Measurements from ENCODE around the gene DEPDC1B. TPM values are rescaled to one million over a fixed set of nuclear protein-coding genes. Genes with fewer than 3 reads are reported as not detected.
"Not testable (repeated sequence)": the region's sequence is repeated elsewhere in the genome, so short reads cannot be mapped to it uniquely, and the experiment has no call there.

The DEPDC1B gene
- polyA plus RNA-seq, 1 donor from 2014 or later: 0.23 TPM

GRCh38 chr5:60639544-60639943 lies 60.4 kb downstream of the DEPDC1B start:
- H3K4me3 Mint-ChIP-seq: no peak overlapping the region
- no peaks in the 10 kb centered on the region for H3K36me3 Mint-ChIP-seq
- no peaks in the 10 kb centered on the region for H3K4me1 Mint-ChIP-seq
- H3K27ac Mint-ChIP-seq: no peak overlapping the region
- peaks cover 0 to 1% (median 0%) of the 10 kb centered on the region in 3 donors for H3K9me3 Mint-ChIP-seq
- no peaks in the 10 kb centered on the region for H3K27me3 Mint-ChIP-seq

- no peaks in the 10 kb centered on the region for H3K27me3 Mint-ChIP-seq
- H3K27ac Mint-ChIP-seq: no peak overlapping the region
- H3K9me3 Mint-ChIP-seq: peaks cover 0 to 1% (median 0%) of the 10 kb centered on the region in 3 donors
- no peak overlapping the region for H3K4me3 Mint-ChIP-seq
- H3K4me1 Mint-ChIP-seq: no peaks in the 10 kb centered on the region
- H3K36me3 Mint-ChIP-seq: no peaks in the 10 kb centered on the region
Observed at GRCh38 chr5:60638300-60638699, 61.7 kb downstream of the DEPDC1B start.

GRCh38 chr5:60636644-60637043 lies 63.3 kb downstream of the DEPDC1B start:
- Mint-ChIP-seq H3K27me3 (no peaks in the 10 kb centered on the region), H3K36me3 (peaks cover 2% of the 10 kb centered on the region), H3K4me3 (no peak overlapping the region), H3K27ac (no peak overlapping the region), H3K4me1 (no peaks in the 10 kb centered on the region), H3K9me3 (peaks cover 0 to 1% (median 0%) of the 10 kb centered on the region in 3 donors)

- no peak overlapping the region for H3K27ac Mint-ChIP-seq
- H3K4me3 Mint-ChIP-seq: no peak overlapping the region
- H3K36me3 Mint-ChIP-seq: peaks cover 2% of the 10 kb centered on the region
- peaks cover 0 to 1% (median 0%) of the 10 kb centered on the region in 3 donors for H3K9me3 Mint-ChIP-seq
- no peaks in the 10 kb centered on the region for H3K27me3 Mint-ChIP-seq
- H3K4me1 Mint-ChIP-seq: no peaks in the 10 kb centered on the region
Observed at GRCh38 chr5:60636001-60636400, 64.0 kb downstream of the DEPDC1B start.

- Mint-ChIP-seq H3K4me1 (no peaks in the 10 kb centered on the region), H3K27me3 (no peaks in the 10 kb centered on the region), H3K9me3 (peaks cover 0 to 1% (median 0%) of the 10 kb centered on the region in 3 donors), H3K36me3 (peaks cover 2% of the 10 kb centered on the region), H3K27ac (no peak overlapping the region), H3K4me3 (no peak overlapping the region)
Observed at GRCh38 chr5:60634051-60634450, 65.9 kb downstream of the DEPDC1B start.

GRCh38 chr5:60633341-60633740 lies 66.6 kb downstream of the DEPDC1B start:
- Mint-ChIP-seq H3K36me3 (peaks cover 2% of the 10 kb centered on the region), H3K9me3 (peaks cover 0 to 1% (median 0%) of the 10 kb centered on the region in 3 donors), H3K4me1 (no peaks in the 10 kb centered on the region), H3K27me3 (no peaks in the 10 kb centered on the region), H3K27ac (no peak overlapping the region), H3K4me3 (no peak overlapping the region)

GRCh38 chr5:60632153-60632552 lies 67.8 kb downstream of the DEPDC1B start:
- H3K27me3 Mint-ChIP-seq: no peaks in the 10 kb centered on the region
- no peak overlapping the region for H3K4me3 Mint-ChIP-seq
- peaks cover 0 to 1% (median 0%) of the 10 kb centered on the region in 3 donors for H3K9me3 Mint-ChIP-seq
- H3K36me3 Mint-ChIP-seq: peaks cover 2% of the 10 kb centered on the region
- peaks cover 0 to 2% (median 0%) of the 10 kb centered on the region in 3 donors for H3K4me1 Mint-ChIP-seq
- no peak overlapping the region for H3K27ac Mint-ChIP-seq

- Mint-ChIP-seq H3K9me3 (peaks cover 0 to under 1% (median 0%) of the 10 kb centered on the region in 3 donors), H3K4me1 (peaks cover 0 to 2% (median 0%) of the 10 kb centered on the region in 3 donors)
Observed at GRCh38 chr5:60630836-60631235, 69.1 kb downstream of the DEPDC1B start.

GRCh38 chr5:60630179-60630578 lies 69.8 kb downstream of the DEPDC1B start:
- no peak overlapping the region for H3K27ac Mint-ChIP-seq

More at GRCh38 chr5:60630836-60631235, 69.1 kb downstream of the DEPDC1B start:
- no peak overlapping the region for H3K4me3 Mint-ChIP-seq
- H3K36me3 Mint-ChIP-seq: peaks cover 2% of the 10 kb centered on the region
- no peak overlapping the region for H3K27ac Mint-ChIP-seq
- H3K27me3 Mint-ChIP-seq: no peaks in the 10 kb centered on the region

GRCh38 chr5:60624875-60625274 lies 75.1 kb downstream of the DEPDC1B start:
- not testable (repeated sequence) for H3K9me3 Mint-ChIP-seq, H3K27ac Mint-ChIP-seq, H3K36me3 Mint-ChIP-seq, H3K27me3 Mint-ChIP-seq, H3K4me3 Mint-ChIP-seq, H3K4me1 Mint-ChIP-seq

More at GRCh38 chr5:60630179-60630578, 69.8 kb downstream of the DEPDC1B start:
- Mint-ChIP-seq H3K27me3 (no peaks in the 10 kb centered on the region), H3K9me3 (no peaks in the 10 kb centered on the region), H3K4me1 (peaks cover 0 to 2% (median 0%) of the 10 kb centered on the region in 3 donors), H3K4me3 (no peak overlapping the region), H3K36me3 (peaks cover 2% of the 10 kb centered on the region)

GRCh38 chr5:60620752-60621151 lies 79.2 kb downstream of the DEPDC1B start:
- H3K4me3 Mint-ChIP-seq, H3K36me3 Mint-ChIP-seq, H3K4me1 Mint-ChIP-seq, H3K9me3 Mint-ChIP-seq, H3K27ac Mint-ChIP-seq, H3K27me3 Mint-ChIP-seq: not testable (repeated sequence)

- Mint-ChIP-seq H3K27me3 (no peaks in the 10 kb centered on the region), H3K36me3 (no peaks in the 10 kb centered on the region), H3K4me1 (peaks cover 0 to 5% (median 4%) of the 10 kb centered on the region in 3 donors), H3K4me3 (no peak overlapping the region), H3K9me3 (peaks cover 0 to 2% (median 0%) of the 10 kb centered on the region in 3 donors), H3K27ac (no peak overlapping the region)
Observed at GRCh38 chr5:60613826-60614225, 86.1 kb downstream of the DEPDC1B start.

GRCh38 chr5:60611099-60611740 lies 88.7 kb downstream of the DEPDC1B start:
- no peaks in the 10 kb centered on the region for H3K36me3 Mint-ChIP-seq
- H3K27ac Mint-ChIP-seq: no peak overlapping the region
- H3K4me3 Mint-ChIP-seq: no peak overlapping the region
- H3K4me1 Mint-ChIP-seq: peaks cover 0 to 5% (median 4%) of the 10 kb centered on the region in 3 donors
- H3K27me3 Mint-ChIP-seq: no peaks in the 10 kb centered on the region
- no peaks in the 10 kb centered on the region for H3K9me3 Mint-ChIP-seq

GRCh38 chr5:60604771-60605170 lies 95.2 kb downstream of the DEPDC1B start:
- no peaks in the 10 kb centered on the region for H3K27me3 Mint-ChIP-seq
- H3K36me3 Mint-ChIP-seq: no peaks in the 10 kb centered on the region
- peaks cover 0 to 2% (median 0%) of the 10 kb centered on the region in 3 donors for H3K4me1 Mint-ChIP-seq
- H3K9me3 Mint-ChIP-seq: no peaks in the 10 kb centered on the region
- H3K27ac Mint-ChIP-seq: no peak overlapping the region
- H3K4me3 Mint-ChIP-seq: no peak overlapping the region

GRCh38 chr5:60598424-60598823 lies 101.5 kb downstream of the DEPDC1B start:
- Mint-ChIP-seq H3K27ac (peak overlapping the region in 1 of 3 donors; percentile 54), H3K9me3 (no peaks in the 10 kb centered on the region), H3K4me3 (peak overlapping the region in 1 of 4 donors; percentile 61), H3K27me3 (no peaks in the 10 kb centered on the region), H3K4me1 (peaks cover 14 to 18% (median 14%) of the 10 kb centered on the region in 3 donors), H3K36me3 (no peaks in the 10 kb centered on the region)
